Keratinocyte (primary cell): Measurements from ENCODE around the gene FILIP1. TPM values are rescaled to one million over a fixed set of nuclear protein-coding genes. Genes with fewer than 3 reads are reported as not detected.

Experiments used
- DNase-seq: peaks from one replicate; pipeline ENCODE4 v3.0.0-alpha.2; 2011; ENCODE audit warnings: low read depth, missing footprints, low spot score
- FAIRE-seq: peaks from 2 replicates; lab custom pipeline; 2011; peaks lifted over from hg19 to GRCh38; lab: Jason Lieb, UNC
- H2AFZ ChIP-seq: 2 replicates; pipeline ENCODE4 v1.6.0; 2012; ENCODE audit warnings: low read length, control low read depth, inconsistent platforms; ENCODE audit not compliant: control insufficient read depth
- H3K27ac ChIP-seq: 2 replicates; pipeline ENCODE4 v1.5.1; 2011; ENCODE audit warnings: low read length; ENCODE audit not compliant: control insufficient read depth, insufficient read depth
- H3K27me3 ChIP-seq: 3 replicates; pipeline ENCODE4 v1.6.0; 2011; ENCODE audit warnings: low read length; ENCODE audit not compliant: control insufficient read depth, insufficient read depth; ENCODE audit errors: extremely low read depth
- H3K36me3 ChIP-seq, 2 experiments: 2 replicates in 1 of 2; 3 replicates in 1 of 2; pipeline ENCODE4 v1.5.1; 2011; ENCODE audit warnings: low read length in 2 of 2, mild to moderate bottlenecking in 1 of 2; ENCODE audit not compliant: control insufficient read depth in 2 of 2, insufficient read depth in 2 of 2; ENCODE audit errors: extremely low read depth in 1 of 2
- H3K4me1 ChIP-seq: 3 replicates; pipeline ENCODE4 v1.5.1; 2011; ENCODE audit warnings: low read length; ENCODE audit not compliant: control insufficient read depth, insufficient read depth; ENCODE audit errors: extremely low read depth
- H3K4me2 ChIP-seq: 3 replicates; pipeline ENCODE4 v1.6.0; 2011; ENCODE audit warnings: low read depth, low read length; ENCODE audit not compliant: control insufficient read depth, insufficient read depth; ENCODE audit errors: extremely low read depth
- H3K4me3 ChIP-seq, 3 experiments: fragments of 200-600 bp in 1 of 3; sonication (generic) in 1 of 3; 2 replicates in 2 of 3; 3 replicates in 1 of 3; pipeline ENCODE4 v1.5.1; 2011 to 2016; ENCODE audit warnings: low read length in 3 of 3, mild to moderate bottlenecking in 3 of 3, control low read depth in 2 of 3, inconsistent platforms in 1 of 3, low read depth in 1 of 3, mixed read lengths in 1 of 3, mixed run types in 1 of 3, moderate library complexity in 1 of 3; ENCODE audit not compliant: control insufficient read depth in 2 of 3, insufficient read depth in 2 of 3; ENCODE audit errors: extremely low read depth in 1 of 3
- H3K79me2 ChIP-seq: 2 replicates; pipeline ENCODE4 v1.6.0; 2012; ENCODE audit warnings: low read length; ENCODE audit not compliant: control insufficient read depth, insufficient read depth
- H3K9ac ChIP-seq: 3 replicates; pipeline ENCODE4 v1.6.0; 2011; ENCODE audit warnings: low read length; ENCODE audit not compliant: control insufficient read depth, insufficient read depth; ENCODE audit errors: extremely low read depth
- H3K9me1 ChIP-seq: 3 replicates; pipeline ENCODE4 v1.6.0; 2011; ENCODE audit warnings: low read length; ENCODE audit not compliant: control insufficient read depth, insufficient read depth; ENCODE audit errors: extremely low read depth
- H3K9me3 ChIP-seq: 2 replicates; pipeline ENCODE4 v1.5.1; 2012; ENCODE audit warnings: low read depth, low read length; ENCODE audit not compliant: control insufficient read depth
- H4K20me1 ChIP-seq: 3 replicates; pipeline ENCODE4 v1.6.0; 2011; ENCODE audit warnings: low read length; ENCODE audit not compliant: control insufficient read depth, insufficient read depth; ENCODE audit errors: extremely low read depth
- CTCF ChIP-seq, 3 experiments: IDR thresholded peaks in 1 of 3; conservative IDR thresholded peaks in 1 of 3; optimal IDR thresholded peaks in 1 of 3; 2 replicates in 2 of 3; 3 replicates in 1 of 3; pipeline versions ENCODE3 to v1.5.1; 2011; ENCODE audit warnings: low read length in 3 of 3, mild to moderate bottlenecking in 3 of 3, moderate library complexity in 2 of 3, control low read depth in 1 of 3, inconsistent platforms in 1 of 3; ENCODE audit not compliant: insufficient read depth in 2 of 3; ENCODE audit errors: extremely low read depth in 1 of 3
- EZH2 ChIP-seq: IDR thresholded peaks from one replicate; pipeline ENCODE4 v1.6.1; 2012; ENCODE audit warnings: inconsistent platforms, mild to moderate bottlenecking, low read length, moderate library complexity
- dilution Hi-C: fragments of 300-500 bp; cut with MboI; formaldehyde crosslinking; loops from one replicate; pipeline ENCODE4 v1.7.0; 2020; ENCODE audit warnings: low sequenced_read_pairs; ENCODE audit not compliant: extremely low pct_ligation_motif_present
- polyA plus RNA-seq, 5 experiments: library from polyadenylated mRNA; depleted of rRNA in 3 of 5; stranded (reverse) in 3 of 5; stranded (forward) in 1 of 5; unstranded in 1 of 5; fragments of >200 nt; gene quantifications; 1 replicate in 1 of 5; 2 replicates in 3 of 5; 3 replicates in 1 of 5; pipeline versions ENCODE4 v1.2.1 to v1.2.3, GENCODE V29; 2011 to 2012; ENCODE audit warnings: missing spikeins in 2 of 5, low read depth in 1 of 5, low replicate concordance in 1 of 5

FILIP1 gene
- polyA plus RNA-seq, 1 donor (not counting 4 experiments of a cell fraction or from before 2014, with no cell fraction given): 0.01 TPM

GRCh38 chr6:75287424-75287823, 206.2 kb downstream of the FILIP1 start:
- dilution Hi-C loops: no loop called here
- no peaks in the 10 kb centered on the region for H4K20me1 ChIP-seq
- H3K4me2 ChIP-seq: no peak overlapping the region
- H3K4me1 ChIP-seq: peaks cover 14% of the 10 kb centered on the region
- FAIRE-seq (no peak), DNase-seq (no peak)
- H3K36me3 ChIP-seq: no peaks in the 10 kb centered on the region
- H2AFZ ChIP-seq: no peak overlapping the region
- H3K27ac ChIP-seq: no peak overlapping the region
- H3K79me2 ChIP-seq: peaks cover 21% of the 10 kb centered on the region
- H3K9me3 ChIP-seq: no peaks in the 10 kb centered on the region
- no peaks in the 10 kb centered on the region for H3K27me3 ChIP-seq
- H3K9me1 ChIP-seq: no peaks in the 10 kb centered on the region
- TF ChIP-seq EZH2 (no peak), CTCF (optimal IDR thresholded peaks at IDR 0.05 in 1 of 3, IDR thresholded peaks at IDR 0.05 in 1 of 3, conservative IDR thresholded peaks at IDR 0.05 in 1 of 3; ENCODE audit: extremely low read depth in 1 of 3, insufficient read depth in 2 of 3, low read length in 3 of 3) (no peak)
- H3K9ac ChIP-seq: no peak overlapping the region
- H3K4me3 ChIP-seq: no peak overlapping the region

- H4K20me1 ChIP-seq: no peaks in the 10 kb centered on the region
- TF ChIP-seq EZH2 (no peak), CTCF (optimal IDR thresholded peaks at IDR 0.05 in 1 of 3, IDR thresholded peaks at IDR 0.05 in 1 of 3, conservative IDR thresholded peaks at IDR 0.05 in 1 of 3; ENCODE audit: extremely low read depth in 1 of 3, insufficient read depth in 2 of 3, low read length in 3 of 3) (no peak)
- no peak overlapping the region for H3K27ac ChIP-seq
- H3K9me1 ChIP-seq: no peaks in the 10 kb centered on the region
- H3K9ac ChIP-seq: no peak overlapping the region
- no peak overlapping the region for H2AFZ ChIP-seq
- H3K4me2 ChIP-seq: no peak overlapping the region
- H3K27me3 ChIP-seq: no peaks in the 10 kb centered on the region
- no peak overlapping the region for H3K4me3 ChIP-seq
- no peaks in the 10 kb centered on the region for H3K9me3 ChIP-seq
- no peak for DNase-seq
- no peaks in the 10 kb centered on the region for H3K36me3 ChIP-seq
- H3K79me2 ChIP-seq: peaks cover 25% of the 10 kb centered on the region
- dilution Hi-C loops: no loop called here
- no peak for FAIRE-seq
- peaks cover 16% of the 10 kb centered on the region for H3K4me1 ChIP-seq
Measured at GRCh38 chr6:75286955-75287354, 206.6 kb downstream of the FILIP1 start.
